NCI-H2171 (cell line): ENCODE measurements around the gene SRPK3.
"Not testable (repeated sequence)": the region's sequence is repeated elsewhere in the genome, so short reads cannot be mapped to it uniquely, and the experiment has no call there.

Experiments
- DNase-seq: peaks from one replicate; lab custom pipeline; 2025; lab: John Stamatoyannopoulos, UW

SRPK3 gene

DNA sequence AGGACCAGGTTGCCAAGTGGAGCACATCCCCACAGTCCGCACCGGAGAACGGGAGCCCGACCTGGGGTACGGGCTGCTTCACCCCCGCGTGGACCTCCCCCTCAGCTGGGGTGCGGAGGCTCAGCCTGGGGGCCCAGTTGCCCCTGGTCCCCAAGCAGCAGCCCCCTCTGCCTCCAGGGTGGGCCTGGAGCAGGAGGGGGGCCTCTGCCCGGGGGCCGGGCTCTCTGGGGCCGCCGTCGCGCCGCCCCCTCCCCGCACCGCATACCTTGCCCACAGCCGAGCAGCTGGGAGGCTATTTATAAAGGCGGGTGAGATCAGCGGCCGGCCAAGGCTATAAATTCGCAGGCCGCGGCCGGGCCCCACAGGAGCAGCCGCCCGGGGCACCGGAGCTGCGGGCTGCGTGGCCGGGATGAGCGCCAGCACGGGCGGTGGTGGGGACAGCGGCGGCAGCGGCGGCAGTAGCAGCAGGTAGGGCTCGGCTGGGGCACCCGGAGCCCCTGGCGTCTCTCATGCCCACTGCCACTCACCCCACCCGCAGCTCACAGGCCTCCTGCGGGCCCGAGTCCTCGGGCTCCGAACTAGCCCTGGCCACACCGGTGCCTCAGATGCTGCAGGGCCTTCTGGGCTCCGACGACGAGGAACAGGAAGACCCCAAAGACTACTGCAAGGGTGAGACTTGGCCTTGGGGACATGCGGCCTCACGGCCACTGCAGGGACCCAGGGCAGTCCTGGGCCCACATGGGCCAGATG, at the start of gene SRPK3:
TSS of gene SRPK3 (plus strand) at position 364 of the 750 bp plus-strand sequence. CDS start at position 410, 46 bp downstream.
- no peak for DNase-seq

- DNase-seq: no peak
Measured at GRCh38 chrX:153731117-153731844, 49.6 kb upstream of the SRPK3 start.

- no peak for DNase-seq
Measured at GRCh38 chrX:153731845-153732215, 49.0 kb upstream of the SRPK3 start.

DNA sequence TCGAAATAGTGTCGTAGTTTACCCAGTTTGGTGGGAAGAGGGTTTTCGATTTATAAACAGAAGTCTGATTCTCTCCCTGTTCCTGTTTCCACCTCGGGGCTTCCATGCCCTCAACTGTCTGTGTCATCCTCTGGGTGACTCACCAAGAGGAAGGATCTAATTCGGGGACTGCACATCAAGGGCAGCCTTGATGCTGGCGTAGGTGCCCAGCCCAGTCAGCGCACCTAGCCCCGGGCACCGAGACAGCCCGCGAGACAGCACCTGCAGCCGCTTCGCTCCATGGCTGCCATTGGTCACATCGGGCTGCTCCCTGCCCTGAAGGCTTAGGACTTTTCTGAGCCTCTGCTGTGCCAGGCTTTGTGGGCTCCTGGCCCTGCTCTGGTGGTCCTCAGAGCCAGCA, 48.4 kb upstream of the SRPK3 start:
- no peak for DNase-seq

- no peak for DNase-seq
Measured at GRCh38 chrX:153733651-153734240, 47.1 kb upstream of the SRPK3 start.

DNA sequence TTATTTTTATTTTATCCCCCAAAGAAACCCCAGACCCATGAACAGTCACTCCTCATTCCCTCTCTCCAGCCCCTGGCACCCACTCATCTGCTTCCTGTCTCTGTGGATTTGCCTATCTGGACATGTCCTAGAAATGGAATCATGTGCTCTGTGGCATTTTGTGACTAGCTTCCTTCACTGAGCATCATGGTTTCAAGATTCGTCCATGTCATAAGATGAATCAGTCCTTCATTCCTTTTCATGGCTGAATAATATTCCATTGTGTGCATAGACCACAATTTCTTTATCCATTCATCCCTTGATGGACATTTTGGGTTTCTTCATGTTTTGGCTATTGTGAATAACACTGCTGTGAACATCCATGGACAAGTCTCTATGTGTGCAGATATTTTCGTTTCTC, 46.0 kb upstream of the SRPK3 start:
- no peak for DNase-seq

DNA sequence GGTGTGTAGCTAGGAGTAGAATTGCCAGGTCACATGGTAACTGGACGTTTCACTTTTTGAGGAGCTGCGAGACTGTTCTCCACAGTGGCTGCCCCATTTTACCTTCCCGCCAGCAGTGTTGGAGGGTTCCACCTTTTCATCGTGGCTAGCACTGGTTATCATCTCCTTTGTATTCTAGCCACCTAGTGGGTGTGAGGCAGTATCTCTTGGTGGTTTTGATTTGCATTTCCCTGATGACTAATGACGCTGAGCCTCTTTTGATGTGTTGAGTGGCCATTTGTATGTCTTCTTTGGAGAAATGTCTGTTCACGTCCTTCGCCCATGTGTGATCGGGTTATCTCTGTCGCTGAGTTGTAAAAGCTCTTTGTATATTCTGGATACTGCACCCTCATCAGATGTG, 45.6 kb upstream of the SRPK3 start:
- DNase-seq: no peak

DNA sequence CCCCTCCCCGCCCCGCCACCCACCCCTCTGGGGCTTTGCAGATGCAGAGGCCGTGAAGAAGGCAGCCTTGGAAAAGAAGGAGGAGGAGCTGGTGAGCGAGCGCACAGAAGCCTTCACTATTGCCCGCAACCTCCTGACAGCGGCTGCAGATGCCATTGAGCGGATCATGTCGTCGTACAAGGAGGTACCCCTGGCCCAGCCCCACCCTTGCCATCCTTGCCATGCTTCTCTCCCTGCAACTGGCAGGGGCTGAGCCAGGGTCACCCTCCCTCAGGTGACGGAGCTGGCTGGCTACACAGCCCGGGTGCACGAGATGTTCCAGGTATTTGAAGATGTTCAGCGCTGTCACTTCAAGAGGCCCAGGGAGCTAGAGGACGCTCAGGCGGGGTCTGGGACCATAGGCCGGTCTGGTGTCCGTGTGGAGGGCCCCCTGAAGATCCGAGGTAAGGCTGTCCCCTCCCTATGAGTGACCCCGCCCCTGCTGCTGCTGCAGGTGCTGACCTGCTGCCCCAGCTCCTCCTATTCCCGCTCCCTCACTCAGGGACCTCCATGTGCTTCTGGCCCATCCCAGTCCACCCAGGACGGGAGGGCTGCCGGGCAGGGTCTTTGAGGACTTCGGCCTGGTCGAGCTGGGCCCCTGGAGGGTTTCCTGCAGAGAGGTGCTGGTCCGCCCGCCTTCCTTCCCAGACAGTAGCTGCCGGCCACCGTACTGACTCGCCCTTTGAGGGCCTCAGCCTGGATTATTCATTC, 44.6 kb upstream of the SRPK3 start:
- no peak for DNase-seq

GRCh38 chrX:153736871-153737441, 43.9 kb upstream of the SRPK3 start:
- no peak for DNase-seq

DNA sequence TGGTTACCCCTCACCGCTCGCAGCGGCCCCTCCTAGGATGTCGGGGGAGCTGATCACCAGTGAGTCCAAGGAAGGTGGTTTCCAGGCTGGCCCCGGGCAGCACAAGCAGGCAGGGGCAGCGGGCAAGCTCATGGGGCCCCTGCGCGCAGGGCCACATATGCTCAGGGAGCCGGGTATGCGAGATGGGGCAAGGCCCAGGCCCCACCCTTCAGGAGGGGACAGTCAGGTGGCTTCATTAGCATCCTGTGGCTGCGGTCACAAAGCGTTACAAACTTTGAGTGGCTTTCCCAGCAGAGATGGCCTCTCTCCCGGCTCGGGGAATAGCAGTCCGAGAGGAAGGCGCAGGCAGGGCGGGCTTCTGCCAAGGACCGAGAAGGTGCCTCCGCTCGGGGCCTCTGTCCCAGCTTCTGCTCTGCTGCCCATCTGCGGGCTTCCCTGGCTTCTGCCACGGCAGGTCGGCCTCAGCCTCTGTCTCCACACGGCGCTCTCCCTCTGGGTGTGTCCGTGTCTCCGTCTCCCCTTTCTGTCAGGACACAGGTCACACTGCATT, 42.7 kb upstream of the SRPK3 start:
- DNase-seq: no peak

- no peak for DNase-seq
Measured at GRCh38 chrX:153739754-153740486, 40.9 kb upstream of the SRPK3 start.

DNA sequence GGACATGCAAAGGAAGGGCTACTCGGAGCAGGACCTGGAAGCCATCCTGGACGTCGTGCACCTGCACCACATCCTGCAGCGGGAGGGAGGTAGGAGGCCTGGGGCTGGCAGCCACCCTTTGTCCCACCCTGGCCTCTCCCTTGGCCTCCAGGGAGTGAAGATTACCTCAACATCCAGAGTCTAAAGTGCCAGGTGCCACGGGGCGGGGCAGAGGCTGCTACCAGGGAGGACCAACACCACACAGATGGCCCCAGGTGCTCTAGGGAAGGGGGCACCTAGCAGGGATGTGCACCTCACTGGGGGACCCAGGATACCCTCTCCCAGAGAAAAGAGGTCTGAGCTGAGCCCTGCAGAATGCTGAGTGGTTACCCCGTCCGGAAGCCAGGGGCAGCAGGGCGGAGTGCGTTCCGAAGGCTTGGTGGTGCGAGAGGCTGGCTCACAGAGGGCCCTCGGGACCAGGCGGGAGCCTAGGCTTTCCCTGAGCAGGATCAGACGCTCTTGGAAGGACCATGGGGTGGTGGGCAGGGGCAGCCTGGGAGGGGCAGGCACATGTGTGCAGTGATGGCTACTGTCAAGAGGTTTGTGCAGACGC, 40.1 kb upstream of the SRPK3 start:
- no peak for DNase-seq

DNA sequence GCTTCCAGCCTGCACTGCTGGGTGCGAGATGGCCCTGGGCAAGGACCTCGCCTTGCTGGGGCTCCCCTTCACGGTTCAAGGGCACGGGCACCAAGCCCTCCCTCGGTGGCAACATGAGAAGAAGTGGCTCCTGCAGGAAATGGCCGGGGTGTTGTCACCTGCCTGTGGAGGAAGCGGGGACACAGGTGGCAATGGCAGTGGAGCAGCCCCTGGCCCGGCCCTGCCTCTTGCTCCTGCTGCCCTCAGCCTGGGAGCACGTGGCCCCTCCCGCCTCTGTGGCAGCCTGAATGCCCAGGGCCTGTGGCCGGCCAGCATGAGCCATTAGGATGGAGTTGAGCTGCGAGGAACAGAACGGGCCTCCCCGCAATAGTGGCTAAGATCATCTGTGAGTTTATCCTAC, 39.4 kb upstream of the SRPK3 start:
- DNase-seq: no peak

DNA sequence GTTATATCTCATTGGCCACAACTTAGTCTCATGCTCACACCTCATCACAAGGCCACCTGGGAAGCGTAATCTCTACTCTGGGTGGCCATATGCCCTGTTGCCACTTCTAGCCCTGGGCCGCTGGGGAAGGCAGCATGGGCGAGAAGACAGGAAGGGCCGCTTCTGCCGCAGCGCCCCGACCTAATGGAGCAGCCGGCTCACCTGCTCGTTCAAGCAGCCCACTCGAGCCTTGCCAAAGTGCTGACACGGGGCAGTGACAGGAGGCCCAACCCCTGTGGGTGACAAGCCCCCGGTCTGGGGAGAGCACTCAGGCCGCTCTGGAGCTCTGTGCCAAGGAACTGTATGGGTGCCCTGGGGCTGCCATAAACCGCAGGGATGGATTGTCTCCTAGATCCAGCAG, 38.7 kb upstream of the SRPK3 start:
- DNase-seq: not testable (repeated sequence)

DNA sequence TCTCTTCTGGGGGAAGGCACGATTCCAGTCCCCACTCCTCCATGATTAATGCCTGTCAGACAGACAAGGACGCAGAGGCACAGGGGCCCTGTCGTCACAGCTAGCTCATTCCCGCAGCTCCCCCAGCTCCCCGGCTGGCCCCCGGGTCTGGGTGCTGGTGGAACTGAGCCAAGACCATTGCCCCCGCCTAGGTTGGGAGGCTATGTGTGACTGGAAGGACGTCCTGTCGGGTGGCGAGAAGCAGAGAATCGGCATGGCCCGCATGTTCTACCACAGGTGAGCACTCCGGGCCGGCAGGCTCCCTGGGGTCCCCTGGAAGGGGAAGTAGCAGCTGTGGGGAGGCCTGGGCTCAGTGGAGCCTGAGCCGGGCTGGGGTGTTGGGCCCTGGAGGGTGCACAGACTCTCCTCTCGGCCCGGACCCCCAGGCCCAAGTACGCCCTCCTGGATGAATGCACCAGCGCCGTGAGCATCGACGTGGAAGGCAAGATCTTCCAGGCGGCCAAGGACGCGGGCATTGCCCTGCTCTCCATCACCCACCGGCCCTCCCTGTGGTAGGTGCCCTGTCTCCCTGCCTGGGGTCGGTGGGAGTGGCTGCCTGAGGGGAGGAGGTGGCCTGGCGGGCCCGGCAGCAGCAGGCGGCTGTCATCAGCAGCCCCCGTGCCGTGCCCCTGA, 37.9 kb upstream of the SRPK3 start:
- DNase-seq: not testable (repeated sequence)

DNA sequence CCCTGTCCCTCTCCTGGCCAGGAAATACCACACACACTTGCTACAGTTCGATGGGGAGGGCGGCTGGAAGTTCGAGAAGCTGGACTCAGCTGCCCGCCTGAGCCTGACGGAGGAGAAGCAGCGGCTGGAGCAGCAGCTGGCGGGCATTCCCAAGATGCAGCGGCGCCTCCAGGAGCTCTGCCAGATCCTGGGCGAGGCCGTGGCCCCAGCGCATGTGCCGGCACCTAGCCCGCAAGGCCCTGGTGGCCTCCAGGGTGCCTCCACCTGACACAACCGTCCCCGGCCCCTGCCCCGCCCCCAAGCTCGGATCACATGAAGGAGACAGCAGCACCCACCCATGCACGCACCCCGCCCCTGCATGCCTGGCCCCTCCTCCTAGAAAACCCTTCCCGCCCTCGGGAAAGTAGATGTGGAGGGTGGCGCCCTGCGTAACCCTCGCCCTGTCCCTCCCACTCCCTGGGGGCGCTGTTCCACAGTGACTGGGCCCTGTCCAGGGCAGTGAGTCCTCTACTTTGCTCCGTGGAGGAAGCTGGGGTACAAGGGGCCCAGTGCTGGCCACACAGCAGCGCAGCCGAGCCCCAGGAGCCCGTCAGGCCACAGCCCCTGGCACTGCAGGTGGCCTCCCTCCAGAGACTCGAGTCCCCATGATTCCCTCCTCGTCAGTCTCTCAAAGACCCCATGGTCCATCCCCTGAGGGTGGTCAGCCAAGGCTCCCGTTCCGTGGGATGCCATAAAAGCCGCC, 37.2 kb upstream of the SRPK3 start:
- not testable (repeated sequence) for DNase-seq

DNA sequence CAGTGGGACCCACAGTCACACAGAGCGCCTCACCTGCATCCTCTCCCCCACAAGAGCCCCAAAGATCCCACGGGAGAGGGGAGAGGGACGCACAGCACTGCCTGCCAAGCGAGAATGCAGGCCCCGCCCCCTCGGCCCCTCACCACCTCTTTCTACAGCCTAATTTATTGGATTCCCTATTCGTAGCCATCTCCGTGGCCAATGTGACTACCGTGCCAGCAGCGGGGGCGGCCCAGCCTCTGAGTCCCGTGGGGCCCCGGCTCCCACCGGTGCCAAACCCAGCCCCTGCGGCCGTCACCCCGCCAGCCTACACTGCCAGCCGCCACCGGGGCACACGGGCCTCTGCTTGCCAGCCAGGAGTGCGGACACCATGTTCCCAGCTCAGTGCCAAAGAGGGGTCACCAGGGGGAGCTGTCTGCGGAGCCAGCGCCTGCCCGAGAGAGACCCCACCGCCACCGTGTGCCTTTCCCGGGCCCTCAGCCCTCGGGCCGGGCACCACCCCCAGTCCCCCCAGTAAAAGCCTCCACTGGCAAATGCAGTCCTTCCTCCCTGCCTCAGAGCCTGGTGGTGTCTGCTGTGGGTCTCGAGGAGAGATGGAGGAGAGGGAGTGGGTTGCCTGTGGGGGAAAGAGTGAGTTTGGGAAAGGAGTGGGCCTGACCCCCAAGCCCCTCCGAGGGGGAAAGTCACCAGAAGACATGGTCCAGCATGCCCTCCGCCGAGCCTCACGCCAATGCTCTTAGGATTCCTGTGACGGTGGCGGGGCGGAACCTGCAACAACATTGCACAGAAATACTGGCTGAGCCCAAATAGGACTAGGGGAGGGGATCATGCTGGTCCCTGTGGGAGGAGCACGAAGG, 36.4 kb upstream of the SRPK3 start:
- no peak for DNase-seq

DNA sequence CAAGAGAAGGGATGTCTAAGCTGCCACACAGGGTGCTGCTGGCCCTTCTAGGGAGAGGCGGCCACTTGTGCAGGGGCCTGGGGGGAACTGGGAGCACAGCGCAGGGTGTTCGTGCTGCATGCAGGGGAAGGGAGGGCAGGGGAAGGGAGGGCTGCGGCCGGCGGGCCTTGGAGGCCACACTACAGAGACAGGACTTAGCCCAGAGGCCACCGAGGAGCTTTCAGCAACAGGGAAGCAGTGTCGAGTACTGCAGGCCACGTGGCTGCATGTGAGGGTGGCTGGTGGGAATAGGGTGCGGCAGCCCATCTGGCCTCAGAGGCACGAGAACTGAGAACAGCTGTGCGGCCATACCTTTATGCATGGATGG, 35.8 kb upstream of the SRPK3 start:
- DNase-seq: not testable (repeated sequence)

GRCh38 chrX:153746359-153746758, 34.5 kb upstream of the SRPK3 start:
- no peak for DNase-seq
